Measurements from ENCODE around the gene RFX7. TPM values are rescaled to one million over a fixed set of nuclear protein-coding genes. Genes with fewer than 3 reads are reported as not detected.

Gene RFX7
- total RNA-seq, 4 donors from 2014 or later = 7.5 to 10.7 (median 9.9) TPM

DNA sequence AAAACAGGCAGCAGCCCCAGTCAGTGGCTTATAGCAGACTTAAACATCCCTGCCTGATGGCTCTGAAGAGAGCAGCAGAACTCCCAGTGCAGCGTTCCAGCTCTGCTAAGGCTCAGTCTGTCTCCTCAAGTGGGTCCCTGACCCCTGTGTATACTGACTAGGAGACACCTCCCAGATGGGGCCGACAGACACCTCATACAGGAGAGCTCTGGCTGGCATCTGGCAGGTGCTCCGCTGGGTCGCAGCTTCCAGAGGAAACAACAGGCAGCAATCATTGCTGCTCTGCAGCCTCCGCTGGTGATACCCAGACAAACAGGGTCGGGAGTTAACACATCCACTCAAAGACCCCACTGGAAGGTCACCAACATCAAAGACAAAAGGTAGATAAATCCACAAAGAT is 93.5 kb downstream of the RFX7 start:
- TF ChIP-seq POLR2A (IDR thresholded peaks at IDR 0.05) (no peak), CTCF (IDR thresholded peaks at IDR 0.05) (no peak)
- Histone ChIP-seq H3K27ac (no peak overlapping the region), H3K4me1 (peaks cover 0 to under 1% (median 0%) of the 10 kb centered on the region in 3 donors), H3K4me3 (no peak overlapping the region), H3K27me3 (no peaks in the 10 kb centered on the region), H3K9me3 (peaks cover 0 to 13% (median 0%) of the 10 kb centered on the region in 3 donors), H3K36me3 (peaks cover 0 to 12% (median 0%) of the 10 kb centered on the region in 3 donors)
- intact Hi-C loops (cut with DNase I) = no loop called here
- no peak for DNase-seq
- 100% methylated on average over 1 of the region's 6 CpGs; no CpG with 5 or more reads in 1 of the 2 donors for WGBS, 2 donors

GRCh38 chr15:56148064-56148463 is 95.6 kb downstream of the RFX7 start:
- Histone ChIP-seq H3K4me1 (peaks cover 0 to 3% (median 0%) of the 10 kb centered on the region in 3 donors), H3K27ac (no peak overlapping the region), H3K4me3 (no peak overlapping the region), H3K9me3 (no peaks in the 10 kb centered on the region), H3K36me3 (peaks cover 0 to 20% (median 0%) of the 10 kb centered on the region in 3 donors), H3K27me3 (no peaks in the 10 kb centered on the region)
- intact Hi-C loops (cut with DNase I) = no loop called here
- no peak for DNase-seq
- no peak for TF ChIP-seq CTCF (IDR thresholded peaks at IDR 0.05)
- no peak for TF ChIP-seq POLR2A (IDR thresholded peaks at IDR 0.05)
- WGBS, 2 donors = 80 to 82% methylated on average over 3 of the region's 3 CpGs

GRCh38 chr15:56146756-56147155 is 96.9 kb downstream of the RFX7 start:
- Histone ChIP-seq H3K4me3 (no peak overlapping the region), H3K4me1 (peaks cover 0 to 3% (median 0%) of the 10 kb centered on the region in 3 donors), H3K27ac (no peak overlapping the region), H3K27me3 (no peaks in the 10 kb centered on the region), H3K36me3 (peaks cover 0 to 33% (median 0%) of the 10 kb centered on the region in 3 donors), H3K9me3 (no peaks in the 10 kb centered on the region)
- intact Hi-C loops (cut with DNase I) = no loop called here
- TF ChIP-seq POLR2A (IDR thresholded peaks at IDR 0.05) (no peak), CTCF (IDR thresholded peaks at IDR 0.05) (no peak)
- DNase-seq = no peak
- WGBS, 2 donors = 76 to 88% methylated on average over 1 of the region's 1 CpG

DNA sequence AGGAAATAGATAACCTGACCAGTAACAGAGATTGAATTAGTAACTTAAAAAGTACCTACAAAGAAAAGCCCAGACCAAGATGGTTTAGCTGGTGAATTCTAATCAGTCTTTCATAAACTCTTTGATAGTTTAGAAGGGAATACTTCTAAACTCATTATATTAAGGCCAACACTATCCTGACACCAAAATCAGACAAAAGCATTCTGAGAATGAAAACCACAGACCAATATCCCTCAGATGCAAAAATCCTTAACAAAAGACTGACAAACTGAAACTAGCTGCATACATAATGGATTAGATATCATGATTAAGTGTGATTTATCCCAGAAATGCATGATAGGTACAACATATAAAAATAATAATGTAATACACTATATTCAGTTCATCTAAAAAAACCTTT is 115.6 kb downstream of the RFX7 start:
- Histone ChIP-seq H3K27ac (no peak overlapping the region), H3K27me3 (no peaks in the 10 kb centered on the region), H3K9me3 (peaks cover 0 to 17% (median 14%) of the 10 kb centered on the region in 3 donors), H3K36me3 (peaks cover 0 to 70% (median 0%) of the 10 kb centered on the region in 3 donors), H3K4me1 (no peaks in the 10 kb centered on the region), H3K4me3 (no peak overlapping the region)
- TF ChIP-seq POLR2A (IDR thresholded peaks at IDR 0.05) = no peak
- TF ChIP-seq CTCF (IDR thresholded peaks at IDR 0.05) = no peak
- intact Hi-C loops (cut with DNase I) = no loop called here
- no peak for DNase-seq

DNA sequence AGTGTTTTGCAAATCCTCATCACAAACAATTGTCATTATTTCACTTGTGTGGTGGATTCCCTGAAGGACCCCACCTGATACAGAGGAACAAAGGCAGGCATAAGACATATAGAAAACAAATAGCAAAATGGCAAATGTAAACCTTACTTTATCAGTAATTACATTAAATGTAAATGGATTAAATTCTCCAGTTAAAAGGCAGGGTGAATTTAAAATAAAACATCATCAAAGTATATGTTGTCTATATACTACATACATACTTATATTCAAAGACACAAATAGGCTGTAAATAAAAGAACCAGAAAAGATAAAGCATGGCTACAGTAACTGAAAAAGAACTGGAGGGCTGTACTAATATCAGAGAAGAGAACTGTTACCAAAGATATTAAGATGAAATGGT is 117.3 kb downstream of the RFX7 start:
- Histone ChIP-seq H3K27me3 (no peaks in the 10 kb centered on the region), H3K4me3 (no peak overlapping the region), H3K9me3 (peaks cover 0 to 17% (median 14%) of the 10 kb centered on the region in 3 donors), H3K36me3 (peaks cover 0 to 79% (median 0%) of the 10 kb centered on the region in 3 donors), H3K4me1 (no peaks in the 10 kb centered on the region), H3K27ac (no peak overlapping the region)
- no peak for DNase-seq
- no peak for TF ChIP-seq POLR2A (IDR thresholded peaks at IDR 0.05)
- no peak for TF ChIP-seq CTCF (IDR thresholded peaks at IDR 0.05)
- intact Hi-C loops (cut with DNase I) = no loop called here
